Ovary (tissue), 3 donors: ENCODE measurements around the gene PRPF40B.

Experiments
- EP300 ChIP-seq: sonication (generic); formaldehyde crosslinking; IDR thresholded peaks from one replicate; pipeline ENCODE4 v1.6.1; 2017; ENCODE audit warnings: antibody characterized with exemption
- POLR2A ChIP-seq: fragments of 450-650 bp; IDR thresholded peaks from one replicate; pipeline ENCODE4 v1.6.1; 2017; ENCODE audit warnings: antibody characterized with exemption, mild to moderate bottlenecking, moderate library complexity
- TF ChIP-seq, protein P1 (sequence below), 3 donors: fragments of 450-650 bp in 2 of 3; fragments of 200-600 bp in 1 of 3; IDR thresholded peaks; one replicate each; pipeline versions ENCODE4 v1.5.1 to v1.8.0; 2016 to 2022; ENCODE audit warnings: antibody characterized with exemption in 3 of 3, mild to moderate bottlenecking in 1 of 3
- donor health status: DM: no; HTN: no; CAD: no.

DNA sequence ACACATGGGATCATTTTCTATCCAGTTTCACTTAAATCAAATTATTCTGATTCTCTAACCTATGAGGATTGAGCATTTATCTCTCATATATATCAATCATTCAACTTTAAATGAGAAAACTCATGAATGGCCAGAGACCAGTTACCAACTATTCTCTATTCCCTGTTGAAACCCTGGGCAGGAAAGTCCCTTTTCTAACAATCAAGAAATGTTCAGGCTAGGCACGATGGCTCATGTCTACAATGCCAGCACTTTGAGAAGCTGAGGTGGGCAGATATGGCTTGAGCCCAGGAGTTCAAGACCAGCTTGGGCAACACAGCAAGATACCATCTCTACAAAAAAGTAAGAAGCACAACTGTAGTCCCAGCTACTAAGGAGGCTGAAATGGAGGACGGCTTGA, 65.9 kb downstream of the PRPF40B start:
- TF ChIP-seq, protein P1, sequence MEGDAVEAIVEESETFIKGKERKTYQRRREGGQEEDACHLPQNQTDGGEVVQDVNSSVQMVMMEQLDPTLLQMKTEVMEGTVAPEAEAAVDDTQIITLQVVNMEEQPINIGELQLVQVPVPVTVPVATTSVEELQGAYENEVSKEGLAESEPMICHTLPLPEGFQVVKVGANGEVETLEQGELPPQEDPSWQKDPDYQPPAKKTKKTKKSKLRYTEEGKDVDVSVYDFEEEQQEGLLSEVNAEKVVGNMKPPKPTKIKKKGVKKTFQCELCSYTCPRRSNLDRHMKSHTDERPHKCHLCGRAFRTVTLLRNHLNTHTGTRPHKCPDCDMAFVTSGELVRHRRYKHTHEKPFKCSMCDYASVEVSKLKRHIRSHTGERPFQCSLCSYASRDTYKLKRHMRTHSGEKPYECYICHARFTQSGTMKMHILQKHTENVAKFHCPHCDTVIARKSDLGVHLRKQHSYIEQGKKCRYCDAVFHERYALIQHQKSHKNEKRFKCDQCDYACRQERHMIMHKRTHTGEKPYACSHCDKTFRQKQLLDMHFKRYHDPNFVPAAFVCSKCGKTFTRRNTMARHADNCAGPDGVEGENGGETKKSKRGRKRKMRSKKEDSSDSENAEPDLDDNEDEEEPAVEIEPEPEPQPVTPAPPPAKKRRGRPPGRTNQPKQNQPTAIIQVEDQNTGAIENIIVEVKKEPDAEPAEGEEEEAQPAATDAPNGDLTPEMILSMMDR (IDR thresholded peaks at IDR 0.05): no peak
- TF ChIP-seq POLR2A (no peak), EP300 (no peak)
